Coronary artery (tissue), 2 donors: Measurements from ENCODE around the gene TRAF3.
"Not testable (repeated sequence)": the region's sequence is repeated elsewhere in the genome, so short reads cannot be mapped to it uniquely, and the experiment has no call there.

Experiments
- DNase-seq: peaks from one replicate; pipeline ENCODE4 v3.0.0-alpha.2; 2017; ENCODE audit warnings: low spot score
- H3K27ac ChIP-seq, 2 donors: fragments of 200-600 bp; sonication (generic); one replicate each; pipeline ENCODE4 v1.5.1; 2016 to 2019
- H3K4me3 ChIP-seq: fragments of 200-600 bp; sonication (generic); 2 replicates; pipeline ENCODE4 v1.5.1; 2016; ENCODE audit warnings: mild to moderate bottlenecking, moderate library complexity
- CTCF ChIP-seq: fragments of 200-600 bp; sonication (generic); IDR thresholded peaks from one replicate; pipeline ENCODE4 v1.5.1; 2019; ENCODE audit warnings: antibody characterized with exemption

TRAF3 gene

GRCh38 chr14:102830474-102831045 is 53.3 kb downstream of the TRAF3 start:
- no peak overlapping the region for H3K27ac ChIP-seq
- H3K4me3 ChIP-seq, result no peak overlapping the region
- no peak for DNase-seq
- no peak for TF ChIP-seq CTCF

DNA sequence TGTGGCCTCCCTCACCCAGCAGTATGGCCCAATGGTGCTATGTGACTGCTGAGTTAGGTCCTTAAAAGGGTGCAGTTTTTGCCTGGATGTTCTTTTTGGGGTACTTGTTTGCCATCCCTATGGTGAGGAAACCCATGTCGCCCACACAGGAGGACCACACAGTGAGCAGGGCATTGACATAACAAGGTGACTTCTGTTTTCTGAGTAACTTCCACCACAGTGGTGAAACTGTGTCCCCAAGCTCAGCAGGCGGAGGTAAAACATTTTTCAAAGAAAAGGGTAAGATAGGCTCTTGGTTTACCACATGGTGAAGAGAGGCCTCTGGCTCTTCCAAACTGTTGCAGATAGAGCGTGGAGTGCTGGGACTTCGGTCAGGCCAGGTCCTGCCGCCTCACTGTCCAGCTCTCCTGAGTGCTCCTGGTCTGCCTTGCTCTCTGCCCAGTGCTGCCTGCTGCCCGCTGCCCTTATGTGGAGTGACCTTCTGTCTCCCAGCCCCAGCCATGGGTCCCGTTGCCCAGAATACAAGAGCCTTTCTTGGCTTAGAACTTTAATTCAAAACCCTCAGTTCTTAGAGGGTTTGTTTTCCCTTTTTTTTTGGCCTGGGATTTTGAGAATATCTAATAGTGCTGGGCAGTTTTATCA is 54.0 kb downstream of the TRAF3 start:
- Histone ChIP-seq H3K27ac (no peak overlapping the region), H3K4me3 (no peak overlapping the region)
- DNase-seq, result no peak
- no peak for TF ChIP-seq CTCF

DNA sequence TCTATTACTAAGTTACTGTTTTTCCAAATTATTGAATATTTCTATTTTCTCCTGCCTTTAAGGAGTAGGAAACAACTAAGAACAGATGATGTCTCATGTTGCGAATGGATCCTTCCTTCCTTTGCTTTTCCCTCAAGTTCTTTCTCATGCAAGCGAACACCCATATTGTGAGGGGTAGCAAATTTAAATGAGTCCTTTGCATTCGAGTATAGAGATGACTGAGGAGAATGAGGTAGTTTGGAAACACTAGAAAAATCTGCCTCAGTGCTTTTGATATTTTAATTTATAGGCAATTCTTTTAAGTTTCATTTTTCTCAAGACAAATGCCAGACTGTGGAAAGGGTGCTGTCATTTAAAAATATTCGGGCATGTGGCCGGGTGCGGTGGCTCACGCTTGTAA is 56.1 kb downstream of the TRAF3 start:
- Histone ChIP-seq H3K4me3 (no peak overlapping the region), H3K27ac (no peak overlapping the region)
- TF ChIP-seq CTCF, result no peak
- DNase-seq, result no peak

- no peak overlapping the region for H3K4me3 ChIP-seq
- TF ChIP-seq CTCF, result no peak
- no peak for DNase-seq
- H3K27ac ChIP-seq, result no peak overlapping the region
These were observed 56.7 kb downstream of the TRAF3 start for GRCh38 chr14:102833991-102834390.

DNA sequence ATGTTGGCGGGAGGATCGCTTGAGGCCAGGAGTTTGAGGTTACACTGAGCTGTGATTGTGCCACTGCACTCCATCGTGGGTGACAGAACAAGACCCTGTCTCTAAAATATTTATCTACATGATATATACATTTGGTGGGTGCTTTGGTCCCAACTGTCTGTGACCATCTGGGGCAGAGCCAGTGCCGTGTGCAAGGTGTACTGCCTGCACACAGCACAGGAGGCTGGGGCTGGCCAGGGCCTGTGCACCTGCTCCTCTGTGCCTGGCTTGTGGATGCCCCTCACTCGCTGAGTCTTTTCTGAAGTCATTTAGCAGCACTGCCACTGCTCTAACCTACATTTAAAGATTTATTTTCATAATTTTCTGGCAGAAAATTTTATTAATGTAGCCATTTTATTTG is 58.7 kb downstream of the TRAF3 start:
- no peak overlapping the region for H3K27ac ChIP-seq
- H3K4me3 ChIP-seq, result no peak overlapping the region
- DNase-seq, result no peak
- no peak for TF ChIP-seq CTCF

DNA sequence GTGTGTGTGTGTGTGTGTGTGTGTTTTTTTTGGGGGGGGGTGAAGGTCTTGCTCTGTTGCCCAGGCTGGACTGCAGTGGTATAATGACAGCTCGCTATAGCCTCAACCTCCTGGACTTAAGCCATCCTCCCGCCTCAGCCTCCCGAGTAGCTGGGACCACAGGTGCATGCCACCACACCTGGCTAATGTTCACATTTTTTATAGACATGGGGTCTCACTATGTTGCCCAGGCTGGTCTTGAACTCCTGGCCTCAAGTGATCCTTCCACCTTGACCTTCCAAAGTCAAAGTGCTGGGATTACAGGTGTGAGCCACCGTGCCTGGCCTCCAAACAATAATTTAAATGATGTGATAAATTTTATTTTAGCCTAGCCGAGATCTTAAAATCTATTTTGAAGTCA is 59.9 kb downstream of the TRAF3 start:
- H3K27ac ChIP-seq, DNase-seq, H3K4me3 ChIP-seq: not testable (repeated sequence)

- no peak for DNase-seq
- H3K27ac ChIP-seq, result no peak overlapping the region
- no peak for TF ChIP-seq CTCF
- no peak overlapping the region for H3K4me3 ChIP-seq
These were observed 61.3 kb downstream of the TRAF3 start for GRCh38 chr14:102838501-102838900.
